ENCODE measurements around the gene TEX2.

- TF ChIP-seq, protein P1, sequence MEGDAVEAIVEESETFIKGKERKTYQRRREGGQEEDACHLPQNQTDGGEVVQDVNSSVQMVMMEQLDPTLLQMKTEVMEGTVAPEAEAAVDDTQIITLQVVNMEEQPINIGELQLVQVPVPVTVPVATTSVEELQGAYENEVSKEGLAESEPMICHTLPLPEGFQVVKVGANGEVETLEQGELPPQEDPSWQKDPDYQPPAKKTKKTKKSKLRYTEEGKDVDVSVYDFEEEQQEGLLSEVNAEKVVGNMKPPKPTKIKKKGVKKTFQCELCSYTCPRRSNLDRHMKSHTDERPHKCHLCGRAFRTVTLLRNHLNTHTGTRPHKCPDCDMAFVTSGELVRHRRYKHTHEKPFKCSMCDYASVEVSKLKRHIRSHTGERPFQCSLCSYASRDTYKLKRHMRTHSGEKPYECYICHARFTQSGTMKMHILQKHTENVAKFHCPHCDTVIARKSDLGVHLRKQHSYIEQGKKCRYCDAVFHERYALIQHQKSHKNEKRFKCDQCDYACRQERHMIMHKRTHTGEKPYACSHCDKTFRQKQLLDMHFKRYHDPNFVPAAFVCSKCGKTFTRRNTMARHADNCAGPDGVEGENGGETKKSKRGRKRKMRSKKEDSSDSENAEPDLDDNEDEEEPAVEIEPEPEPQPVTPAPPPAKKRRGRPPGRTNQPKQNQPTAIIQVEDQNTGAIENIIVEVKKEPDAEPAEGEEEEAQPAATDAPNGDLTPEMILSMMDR (IDR thresholded peaks at IDR 0.05; ENCODE audit: poor library complexity): peak; percentile 82
- TF ChIP-seq EZH2 (IDR thresholded peaks at IDR 0.05; ENCODE audit: borderline replicate concordance) (no peak), EZH2phosphoT487 (IDR thresholded peaks at IDR 0.05; ENCODE audit: low read depth, severe bottlenecking, unreplicated experiment) (no peak)
These were observed 129.4 kb downstream of the TEX2 start for GRCh38 chr17:64133546-64134215.
